Endothelial cell of umbilical vein (primary cell): ENCODE measurements around the gene SNRPD2. TPM values are rescaled to one million over a fixed set of nuclear protein-coding genes. Genes with fewer than 3 reads are reported as not detected.

Experiments
- BruUV-seq: library from RNA; stranded (reverse); fragments of 400-500 nt; replicated peaks from 2 replicates; lab custom pipeline; 2021; lab: Mats Ljungman, UMichigan
- CTCF ChIA-PET: fragments of 300-600, 350-600 bp; sonication (Branson Sonifier 250); formaldehyde crosslinking; loops from one replicate; lab custom pipeline; 2021; ENCODE audit warnings: antibody characterized with exemption, inconsistent platforms; lab: Charles Lee
- POLR2A ChIA-PET: fragments of 300-600, 350-600 bp; sonication (Branson Sonifier 250); formaldehyde crosslinking; loops from one replicate; lab custom pipeline; 2021; ENCODE audit warnings: antibody characterized with exemption, inconsistent platforms; lab: Charles Lee
- DNase-seq: peaks from one replicate; pipeline ENCODE4 v3.0.0-alpha.2; 2011; ENCODE audit warnings: low read depth, low spot score
- FAIRE-seq: peaks from 2 replicates; lab custom pipeline; 2011; peaks lifted over from hg19 to GRCh38; lab: Jason Lieb, UNC
- H2AFZ ChIP-seq: 2 replicates; pipeline ENCODE4 v1.6.0; 2012; ENCODE audit warnings: low read depth, low read length, control low read depth, inconsistent platforms
- H3K27ac ChIP-seq: 2 replicates; pipeline ENCODE4 v1.5.1; 2011; ENCODE audit warnings: low read depth, mild to moderate bottlenecking, control low read depth, low read length, moderate library complexity; ENCODE audit not compliant: insufficient read depth
- H3K27me3 ChIP-seq, 2 experiments: 2 replicates each; pipeline versions ENCODE4 v1.6.0 to v1.6.1; 2011; ENCODE audit warnings: low read length in 2 of 2, mixed read lengths in 1 of 2; ENCODE audit not compliant: control insufficient read depth in 2 of 2, insufficient read depth in 2 of 2
- H3K36me3 ChIP-seq, 2 experiments: 2 replicates in 1 of 2; 3 replicates in 1 of 2; pipeline ENCODE4 v1.5.1; 2011; ENCODE audit warnings: low read length in 2 of 2, mild to moderate bottlenecking in 1 of 2, moderate library complexity in 1 of 2; ENCODE audit not compliant: control insufficient read depth in 2 of 2, insufficient read depth in 2 of 2; ENCODE audit errors: extremely low read depth in 1 of 2
- H3K4me1 ChIP-seq: 3 replicates; pipeline ENCODE4 v1.5.1; 2011; ENCODE audit warnings: mild to moderate bottlenecking, low read length; ENCODE audit not compliant: control insufficient read depth, insufficient read depth; ENCODE audit errors: extremely low read depth
- H3K4me2 ChIP-seq: 2 replicates; pipeline ENCODE4 v1.6.1; 2011; ENCODE audit warnings: low read length, control low read depth, mixed read lengths; ENCODE audit not compliant: insufficient read depth
- H3K4me3 ChIP-seq, 3 experiments: fragments of 200-600 bp in 1 of 3; sonication (generic), shearing (Covaris generic) in 1 of 3; replicated peaks in 1 of 3; 2 replicates each; pipeline ENCODE4 v1.5.1; 2011 to 2016; ENCODE audit warnings: control low read depth in 3 of 3, low read length in 3 of 3, mild to moderate bottlenecking in 2 of 3, inconsistent platforms in 1 of 3, low read depth in 1 of 3, moderate library complexity in 1 of 3; ENCODE audit not compliant: insufficient read depth in 1 of 3
- H3K79me2 ChIP-seq: 2 replicates; pipeline ENCODE4 v1.6.0; 2012; ENCODE audit warnings: low read length, inconsistent platforms; ENCODE audit not compliant: control insufficient read depth, insufficient read depth
- H3K9ac ChIP-seq: replicated peaks from 2 replicates; pipeline ENCODE3; 2011; ENCODE audit warnings: low read length, control low read depth; ENCODE audit not compliant: insufficient read depth; ENCODE audit errors: extremely low read depth
- H3K9me1 ChIP-seq: replicated peaks from 3 replicates; pipeline ENCODE4 v1.6.0; 2011; ENCODE audit warnings: mild to moderate bottlenecking, low read length; ENCODE audit not compliant: control insufficient read depth, insufficient read depth; ENCODE audit errors: extremely low read depth
- H3K9me3 ChIP-seq: replicated peaks from 2 replicates; pipeline ENCODE4 v1.5.1; 2012; ENCODE audit warnings: low read length, inconsistent platforms; ENCODE audit not compliant: control insufficient read depth, insufficient read depth
- H4K20me1 ChIP-seq: replicated peaks from 2 replicates; pipeline ENCODE3; 2011; ENCODE audit warnings: mild to moderate bottlenecking, low read length; ENCODE audit not compliant: control insufficient read depth, insufficient read depth; ENCODE audit errors: extremely low read depth
- EZH2 ChIP-seq: IDR thresholded peaks from 2 replicates; pipeline ENCODE4 v1.6.1; 2012; ENCODE audit warnings: borderline replicate concordance, low read depth, mild to moderate bottlenecking, moderate library complexity, low read length, inconsistent platforms; ENCODE audit not compliant: severe bottlenecking
- FOS ChIP-seq: IDR thresholded peaks from 2 replicates; pipeline ENCODE4 v1.6.1; 2011; ENCODE audit warnings: mild to moderate bottlenecking, low read length, moderate library complexity, borderline replicate concordance; ENCODE audit not compliant: insufficient read depth
- GATA2 ChIP-seq: IDR thresholded peaks from 2 replicates; pipeline ENCODE4 v1.7.0; 2011; ENCODE audit warnings: low read depth, mild to moderate bottlenecking, moderate library complexity, mixed read lengths, low read length; ENCODE audit not compliant: insufficient read length, insufficient read depth
- JUN ChIP-seq: IDR thresholded peaks from 2 replicates; pipeline ENCODE4 v1.6.1; 2011; ENCODE audit warnings: borderline replicate concordance, low read depth; ENCODE audit not compliant: insufficient read length, insufficient read depth
- POLR2A ChIP-seq: IDR thresholded peaks from 2 replicates; pipeline ENCODE4 v1.6.1; 2012; ENCODE audit warnings: low read depth, mild to moderate bottlenecking, control low read depth, low read length
- POLR2AphosphoS5 ChIP-seq: IDR thresholded peaks from 2 replicates; pipeline ENCODE4 v1.6.1; 2012; ENCODE audit warnings: low read depth, mild to moderate bottlenecking, control low read depth, low read length, moderate library complexity; ENCODE audit not compliant: insufficient read depth
- dilution Hi-C: fragments of 300-500 bp; cut with MboI; formaldehyde crosslinking; loops from one replicate; pipeline ENCODE4 v1.15.0; 2019; ENCODE audit warnings: low sequenced_read_pairs; ENCODE audit not compliant: extremely low pct_ligation_motif_present
- intact Hi-C: fragments of 100-400 bp; cut with micrococcal nuclease; formaldehyde crosslinking; loops from one replicate; pipeline ENCODE4 v1.10.0; 2022
- polyA plus RNA-seq, 4 experiments: library from polyadenylated mRNA; depleted of rRNA in 3 of 4; stranded (reverse) in 3 of 4; unstranded in 1 of 4; fragments of >200 nt; gene quantifications; 2 replicates each; pipeline versions ENCODE4 v1.2.1 to v1.2.3, GENCODE V29; 2011 to 2012; ENCODE audit warnings: missing spikeins in 1 of 4
- total RNA-seq: library from RNA; stranded (reverse); gene quantifications from 2 replicates; pipeline ENCODE4 v1.2.3, GENCODE V29; 2021
- TF ChIP-seq, protein P1 (sequence below), 2 donors: IDR thresholded peaks; 1 replicate in 1 of 2; 2 replicates in 1 of 2; pipeline ENCODE4 v1.5.1; 2011; ENCODE audit warnings: low read length in 2 of 2, mild to moderate bottlenecking in 2 of 2, moderate library complexity in 2 of 2, control low read depth in 1 of 2, inconsistent platforms in 1 of 2, low read depth in 1 of 2; ENCODE audit not compliant: insufficient read depth in 1 of 2; ENCODE audit errors: extremely low read depth in 1 of 2

Gene SNRPD2
- total and polyA plus RNA-seq, 2 donors (not counting 3 experiments of a cell fraction or from before 2014, with no cell fraction given), result 512 to 519 TPM

GRCh38 chr19:45645068-45645630, 46.6 kb downstream of the SNRPD2 start:
- H3K27ac ChIP-seq, result no peak overlapping the region
- no peaks in the 10 kb centered on the region for H3K27me3 ChIP-seq
- peak overlapping the region; percentile 7 to 55 (median 46) for H3K4me3 ChIP-seq
- H3K79me2 ChIP-seq, result no peaks in the 10 kb centered on the region
- dilution Hi-C loops (no loop called here), intact Hi-C loops (loop anchor here (1.0 to 5.0 kb wide), 2 partner anchors 47 to 139 kb away; partner anchors contain the start of genes QPCTL and SNRPD2)
- FAIRE-seq (no peak), DNase-seq (no peak)
- no peak for TF ChIP-seq POLR2AphosphoS5
- no peak for TF ChIP-seq EZH2
- TF ChIP-seq JUN, result no peak
- no peak for TF ChIP-seq POLR2A
- TF ChIP-seq FOS, result no peak
- TF ChIP-seq GATA2, result no peak
- TF ChIP-seq, protein P1, sequence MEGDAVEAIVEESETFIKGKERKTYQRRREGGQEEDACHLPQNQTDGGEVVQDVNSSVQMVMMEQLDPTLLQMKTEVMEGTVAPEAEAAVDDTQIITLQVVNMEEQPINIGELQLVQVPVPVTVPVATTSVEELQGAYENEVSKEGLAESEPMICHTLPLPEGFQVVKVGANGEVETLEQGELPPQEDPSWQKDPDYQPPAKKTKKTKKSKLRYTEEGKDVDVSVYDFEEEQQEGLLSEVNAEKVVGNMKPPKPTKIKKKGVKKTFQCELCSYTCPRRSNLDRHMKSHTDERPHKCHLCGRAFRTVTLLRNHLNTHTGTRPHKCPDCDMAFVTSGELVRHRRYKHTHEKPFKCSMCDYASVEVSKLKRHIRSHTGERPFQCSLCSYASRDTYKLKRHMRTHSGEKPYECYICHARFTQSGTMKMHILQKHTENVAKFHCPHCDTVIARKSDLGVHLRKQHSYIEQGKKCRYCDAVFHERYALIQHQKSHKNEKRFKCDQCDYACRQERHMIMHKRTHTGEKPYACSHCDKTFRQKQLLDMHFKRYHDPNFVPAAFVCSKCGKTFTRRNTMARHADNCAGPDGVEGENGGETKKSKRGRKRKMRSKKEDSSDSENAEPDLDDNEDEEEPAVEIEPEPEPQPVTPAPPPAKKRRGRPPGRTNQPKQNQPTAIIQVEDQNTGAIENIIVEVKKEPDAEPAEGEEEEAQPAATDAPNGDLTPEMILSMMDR (IDR thresholded peaks at IDR 0.05; ENCODE audit: extremely low read depth in 1 of 2, insufficient read depth in 1 of 2, low read depth in 1 of 2, low read length in 2 of 2), result no peak
- no peak overlapping the region for H2AFZ ChIP-seq
- H4K20me1 ChIP-seq, result no peaks in the 10 kb centered on the region
- H3K9ac ChIP-seq, result no peak overlapping the region
- ChIA-PET CTCF (interaction anchor here (0.9 to 1.4 kb wide), 10 partner anchors 21 to 206 kb away, joined by 3 to 15 read pairs (median 5); no protein-coding TSS in a partner anchor), POLR2A (interaction anchor here (0.6 to 1.0 kb wide), 3 partner anchors 29 to 675 kb away, joined by 3 to 5 read pairs (median 4); no protein-coding TSS in a partner anchor)
- H3K36me3 ChIP-seq, result no peaks in the 10 kb centered on the region
- peaks cover 30% of the 10 kb centered on the region for H3K4me1 ChIP-seq
- no TSS peak for BruUV-seq
- peak overlapping the region; percentile 38 for H3K4me2 ChIP-seq
- H3K9me1 ChIP-seq, result no peaks in the 10 kb centered on the region
- H3K9me3 ChIP-seq, result no peaks in the 10 kb centered on the region
